ENCODE results near the gene TLE1. TPM values are rescaled to one million over a fixed set of nuclear protein-coding genes. Genes with fewer than 3 reads are reported as not detected.

Gene TLE1
- total RNA-seq, 8 experiments from 2014 or later: 0.52 to 105 (median 43.0) TPM

- 0 to 89% (median 68%) methylated on average over 1 to 6 of the region's 6 CpGs; no CpG with 5 or more reads in 2 of the 10 experiments for WGBS, 10 experiments
- H3K4me3 ChIP-seq: no peak overlapping the region
- peak in 3 of 8 experiments; percentile 8 to 29 (median 20) for ATAC-seq (replicated peaks in 6 of 8)
- in situ Hi-C loops (cut with MboI; ENCODE audit: low pct_unique_long_range_greater_than_20kb in 2 of 9, low sequenced_read_pairs in 9 of 9, unreplicated experiment in 9 of 9): no loop called here
- H3K4me1 ChIP-seq (replicated peaks in 1 of 2): peaks cover 48 to 50% of the 10 kb centered on the region in 2 donors
- H3K27ac ChIP-seq: no peak overlapping the region
These were observed 63.4 kb downstream of the TLE1 start for GRCh38 chr9:81625969-81626368.

- in situ Hi-C loops (cut with MboI; ENCODE audit: low pct_unique_long_range_greater_than_20kb in 2 of 9, low sequenced_read_pairs in 9 of 9, unreplicated experiment in 9 of 9): no loop called here
- Histone ChIP-seq H3K4me3 (no peak overlapping the region), H3K27ac (no peak overlapping the region), H3K4me1 (replicated peaks in 1 of 2) (peaks cover 66 to 72% of the 10 kb centered on the region in 2 donors)
- WGBS, 10 experiments: 40 to 100% (median 97%) methylated on average over 1 to 3 of the region's 3 CpGs; no CpG with 5 or more reads in 2 of the 10 experiments
- ATAC-seq (replicated peaks in 6 of 8): no peak
These were observed 65.6 kb downstream of the TLE1 start for GRCh38 chr9:81623778-81624177.

- no peak overlapping the region for H3K4me3 ChIP-seq
- H3K4me1 ChIP-seq (replicated peaks in 1 of 2): peaks cover 58 to 71% of the 10 kb centered on the region in 2 donors
- in situ Hi-C loops (cut with MboI; ENCODE audit: low pct_unique_long_range_greater_than_20kb in 2 of 9, low sequenced_read_pairs in 9 of 9, unreplicated experiment in 9 of 9): no loop called here
- peak overlapping the region in 1 of 2 donors; percentile 15 for H3K27ac ChIP-seq
- 14 to 100% (median 67%) methylated on average over 2 to 12 of the region's 13 CpGs for WGBS, 10 experiments
- ATAC-seq (replicated peaks in 6 of 8): peak in 3 of 8 experiments; percentile 0 to 5 (median 3)
These were observed 66.7 kb downstream of the TLE1 start for GRCh38 chr9:81622471-81623255.

- Histone ChIP-seq H3K4me3 (no peak overlapping the region), H3K4me1 (replicated peaks in 1 of 2) (peaks cover 56 to 66% of the 10 kb centered on the region in 2 donors), H3K27ac (peak overlapping the region; percentile 66 to 80)
- ATAC-seq (replicated peaks in 6 of 8): peak in 7 of 8 experiments; percentile 17 to 82 (median 77)
- 8 to 92% (median 21%) methylated on average over 1 to 7 of the region's 11 CpGs; no CpG with 5 or more reads in 5 of the 10 experiments for WGBS, 10 experiments
- in situ Hi-C loops (cut with MboI; ENCODE audit: low pct_unique_long_range_greater_than_20kb in 2 of 9, low sequenced_read_pairs in 9 of 9, unreplicated experiment in 9 of 9): no loop called here
These were observed 67.5 kb downstream of the TLE1 start for GRCh38 chr9:81621785-81622259.

- H3K4me3 ChIP-seq: no peak overlapping the region
- H3K4me1 ChIP-seq (replicated peaks in 1 of 2): peaks cover 51 to 59% of the 10 kb centered on the region in 2 donors
- peak in 6 of 8 experiments; percentile 33 to 87 (median 66) for ATAC-seq (replicated peaks in 6 of 8)
- 0 to 100% (median 25%) methylated on average over 1 to 2 of the region's 2 CpGs; no CpG with 5 or more reads in 3 of the 10 experiments for WGBS, 10 experiments
- peak overlapping the region in 1 of 2 donors; percentile 80 for H3K27ac ChIP-seq
- in situ Hi-C loops (cut with MboI; ENCODE audit: low pct_unique_long_range_greater_than_20kb in 2 of 9, low sequenced_read_pairs in 9 of 9, unreplicated experiment in 9 of 9): no loop called here
These were observed 68.2 kb downstream of the TLE1 start for GRCh38 chr9:81621118-81621517.

GRCh38 chr9:81620002-81620390 lies 69.4 kb downstream of the TLE1 start:
- Histone ChIP-seq H3K27ac (peak overlapping the region; percentile 23 to 65), H3K4me3 (no peak overlapping the region), H3K4me1 (replicated peaks in 1 of 2) (peaks cover 42 to 52% of the 10 kb centered on the region in 2 donors)
- ATAC-seq (replicated peaks in 6 of 8): peak in 1 of 8 experiments; percentile 31
- WGBS, 10 experiments: 40 to 100% (median 53%) methylated on average over 1 to 5 of the region's 5 CpGs; no CpG with 5 or more reads in 2 of the 10 experiments
- in situ Hi-C loops (cut with MboI; ENCODE audit: low pct_unique_long_range_greater_than_20kb in 2 of 9, low sequenced_read_pairs in 9 of 9, unreplicated experiment in 9 of 9): no loop called here

- ATAC-seq (replicated peaks in 6 of 8): peak in 5 of 8 experiments; percentile 7 to 41 (median 20)
- WGBS, 10 experiments: 80 to 100% (median 95%) methylated on average over 1 to 3 of the region's 3 CpGs; no CpG with 5 or more reads in 2 of the 10 experiments
- in situ Hi-C loops (cut with MboI; ENCODE audit: low pct_unique_long_range_greater_than_20kb in 2 of 9, low sequenced_read_pairs in 9 of 9, unreplicated experiment in 9 of 9): no loop called here
- Histone ChIP-seq H3K4me1 (replicated peaks in 1 of 2) (peaks cover 42 to 52% of the 10 kb centered on the region in 2 donors), H3K4me3 (no peak overlapping the region), H3K27ac (peak overlapping the region; percentile 23 to 65)
These were observed 69.9 kb downstream of the TLE1 start for GRCh38 chr9:81619353-81620001.

- Histone ChIP-seq H3K4me3 (no peak overlapping the region), H3K27ac (no peak overlapping the region), H3K4me1 (replicated peaks in 1 of 2) (peaks cover 42 to 52% of the 10 kb centered on the region in 2 donors)
- in situ Hi-C loops (cut with MboI; ENCODE audit: low pct_unique_long_range_greater_than_20kb in 2 of 9, low sequenced_read_pairs in 9 of 9, unreplicated experiment in 9 of 9): no loop called here
- WGBS, 10 experiments: 88 to 100% (median 100%) methylated on average over 1 of the region's 1 CpG; no CpG with 5 or more reads in 4 of the 10 experiments
- no peak for ATAC-seq (replicated peaks in 6 of 8)
These were observed 70.4 kb downstream of the TLE1 start for GRCh38 chr9:81618923-81619322.

- in situ Hi-C loops (cut with MboI; ENCODE audit: low pct_unique_long_range_greater_than_20kb in 2 of 9, low sequenced_read_pairs in 9 of 9, unreplicated experiment in 9 of 9): no loop called here
- WGBS, 10 experiments: 86 to 100% (median 92%) methylated on average over 1 to 3 of the region's 4 CpGs; no CpG with 5 or more reads in 2 of the 10 experiments
- ATAC-seq (replicated peaks in 6 of 8): no peak
- Histone ChIP-seq H3K4me3 (no peak overlapping the region), H3K27ac (no peak overlapping the region), H3K4me1 (replicated peaks in 1 of 2) (peaks cover 22 to 28% of the 10 kb centered on the region in 2 donors)
These were observed 73.2 kb downstream of the TLE1 start for GRCh38 chr9:81616141-81616540.

- H3K27ac ChIP-seq: no peak overlapping the region
- H3K4me3 ChIP-seq: no peak overlapping the region
- no peak for ATAC-seq (replicated peaks in 6 of 8)
- peaks cover 16 to 20% of the 10 kb centered on the region in 2 donors for H3K4me1 ChIP-seq (replicated peaks in 1 of 2)
- in situ Hi-C loops (cut with MboI; ENCODE audit: low pct_unique_long_range_greater_than_20kb in 2 of 9, low sequenced_read_pairs in 9 of 9, unreplicated experiment in 9 of 9): no loop called here
- 78 to 100% (median 100%) methylated on average over 1 to 6 of the region's 6 CpGs; no CpG with 5 or more reads in 1 of the 10 experiments for WGBS, 10 experiments
These were observed 75.0 kb downstream of the TLE1 start for GRCh38 chr9:81614335-81614734.

- H3K4me1 ChIP-seq (replicated peaks in 1 of 2): peaks cover 10 to 14% of the 10 kb centered on the region in 2 donors
- in situ Hi-C loops (cut with MboI; ENCODE audit: low pct_unique_long_range_greater_than_20kb in 2 of 9, low sequenced_read_pairs in 9 of 9, unreplicated experiment in 9 of 9): no loop called here
- H3K27ac ChIP-seq: no peak overlapping the region
- H3K4me3 ChIP-seq: no peak overlapping the region
- peak in 3 of 8 experiments; percentile 31 to 64 (median 44) for ATAC-seq (replicated peaks in 6 of 8)
- WGBS, 10 experiments: 21 to 100% (median 90%) methylated on average over 2 to 15 of the region's 23 CpGs
These were observed 76.1 kb downstream of the TLE1 start for GRCh38 chr9:81613002-81613812.

GRCh38 chr9:81611664-81612063 lies 77.7 kb downstream of the TLE1 start:
- WGBS, 10 experiments: 80 to 93% (median 85%) methylated on average over 1 to 18 of the region's 23 CpGs; no CpG with 5 or more reads in 6 of the 10 experiments

More at GRCh38 chr9:81611664-81612063, 77.7 kb downstream of the TLE1 start:
- in situ Hi-C loops (cut with MboI; ENCODE audit: low pct_unique_long_range_greater_than_20kb in 2 of 9, low sequenced_read_pairs in 9 of 9, unreplicated experiment in 9 of 9): no loop called here
- ATAC-seq (replicated peaks in 6 of 8): no peak
- no peak overlapping the region for H3K4me3 ChIP-seq
- peaks cover 10 to 13% of the 10 kb centered on the region in 2 donors for H3K4me1 ChIP-seq (replicated peaks in 1 of 2)
- no peak overlapping the region for H3K27ac ChIP-seq

All from motor neuron (in vitro differentiated cells).